Body of pancreas (tissue), 4 donors: ENCODE data around the gene CNPY1. TPM values are rescaled to one million over a fixed set of nuclear protein-coding genes. Genes with fewer than 3 reads are reported as not detected.

Experiments
- ATAC-seq: fragments of 150-250 bp; one replicate; pipeline ENCODE4 v1.9.1; 2016
- DNase-seq, 4 donors: peaks; one replicate each; pipeline ENCODE4 v3.0.0-alpha.2; 2019
- H3K27ac ChIP-seq, 4 donors: fragments of 200-600 bp; sonication (generic); 1 replicate in 3 of 4; 2 replicates in 1 of 4; pipeline versions ENCODE4 v1.5.1 to v1.6.1; 2016 to 2019; ENCODE audit warnings: mild to moderate bottlenecking in 1 of 4, mixed read lengths in 1 of 4, moderate library complexity in 1 of 4
- H3K27me3 ChIP-seq, 2 donors: fragments of 200-600 bp; sonication (generic); one replicate each; pipeline ENCODE4 v1.6.0; 2016; ENCODE audit warnings: mild to moderate bottlenecking in 1 of 2
- H3K36me3 ChIP-seq, 2 donors: fragments of 200-600 bp; sonication (generic); replicated peaks in 1 of 2; 2 replicates each; pipeline ENCODE4 v1.5.1; 2016; ENCODE audit warnings: low read depth in 2 of 2; ENCODE audit not compliant: insufficient read depth in 1 of 2
- H3K4me1 ChIP-seq: fragments of 200-600 bp; sonication (generic); one replicate; pipeline ENCODE4 v1.6.0; 2016
- H3K4me3 ChIP-seq, 2 donors: fragments of 200-600 bp; sonication (generic); 1 replicate in 1 of 2; 2 replicates in 1 of 2; pipeline ENCODE4 v1.5.1; 2016 to 2019
- H3K9me3 ChIP-seq, 3 donors: fragments of 200-600 bp; sonication (generic); 1 replicate in 2 of 3; 2 replicates in 1 of 3; pipeline ENCODE4 v1.5.1; 2016
- CTCF ChIP-seq, 7 experiments: fragments of 450-650 bp in 4 of 7; fragments of 200-600 bp in 3 of 7; sonication (generic) in 3 of 7; IDR thresholded peaks; one replicate each; pipeline ENCODE4 v1.5.1; 2016 to 2019; ENCODE audit warnings: antibody characterized with exemption in 7 of 7
- POLR2A ChIP-seq, 3 donors: fragments of 450-650 bp; IDR thresholded peaks; one replicate each; pipeline ENCODE4 v1.6.1; 2016; ENCODE audit warnings: antibody characterized with exemption in 3 of 3, mild to moderate bottlenecking in 2 of 3
- WGBS, 2 donors: methylation state at CpG; one replicate each; pipeline ENCODE4 v1.1.5; 2017; 5-methylcytosine and 5-hydroxymethylcytosine counted together
- intact Hi-C: fragments of 100-400 bp; cut with DNase I; formaldehyde crosslinking; loops from one replicate; pipeline ENCODE4 v1.15.1; 2023
- total RNA-seq, 2 donors: library from RNA; depleted of rRNA; stranded (reverse); fragments of >200 nt; gene quantifications; one replicate each; pipeline ENCODE4 v1.1.0, GENCODE V29; 2016

Gene CNPY1
- total RNA-seq, 2 donors from 2014 or later: not detected

GRCh38 chr7:155468785-155469148, 77.6 kb downstream of the CNPY1 start:
- no peak for TF ChIP-seq CTCF (IDR thresholded peaks at IDR 0.05)
- no peak for TF ChIP-seq POLR2A (IDR thresholded peaks at IDR 0.05)
- Histone ChIP-seq H3K36me3 (no peaks in the 10 kb centered on the region), H3K9me3 (no peaks in the 10 kb centered on the region), H3K27me3 (peaks cover 0 to 73% of the 10 kb centered on the region in 2 donors), H3K4me3 (no peak overlapping the region), H3K4me1 (peaks cover 32% of the 10 kb centered on the region), H3K27ac (no peak overlapping the region)
- ATAC-seq (no peak), DNase-seq (no peak)
- WGBS, 2 donors: 10 to 13% methylated on average over 10 of the region's 10 CpGs
- intact Hi-C loops: no loop called here

- H3K36me3 ChIP-seq: no peaks in the 10 kb centered on the region
- H3K4me1 ChIP-seq: peaks cover 32% of the 10 kb centered on the region
- 2 to 5% methylated on average over 30 to 70 of the region's 70 CpGs for WGBS, 2 donors
- no peaks in the 10 kb centered on the region for H3K9me3 ChIP-seq
- no peak overlapping the region for H3K4me3 ChIP-seq
- intact Hi-C loops: no loop called here
- TF ChIP-seq POLR2A (IDR thresholded peaks at IDR 0.05) (no peak), CTCF (IDR thresholded peaks at IDR 0.05) (no peak)
- H3K27ac ChIP-seq: no peak overlapping the region
- peaks cover 0 to 75% of the 10 kb centered on the region in 2 donors for H3K27me3 ChIP-seq
- ATAC-seq: no peak
- peak in 2 of 4 donors; percentile 13 to 25 for DNase-seq
These were observed 78.2 kb downstream of the CNPY1 start for GRCh38 chr7:155467846-155468784.

DNA sequence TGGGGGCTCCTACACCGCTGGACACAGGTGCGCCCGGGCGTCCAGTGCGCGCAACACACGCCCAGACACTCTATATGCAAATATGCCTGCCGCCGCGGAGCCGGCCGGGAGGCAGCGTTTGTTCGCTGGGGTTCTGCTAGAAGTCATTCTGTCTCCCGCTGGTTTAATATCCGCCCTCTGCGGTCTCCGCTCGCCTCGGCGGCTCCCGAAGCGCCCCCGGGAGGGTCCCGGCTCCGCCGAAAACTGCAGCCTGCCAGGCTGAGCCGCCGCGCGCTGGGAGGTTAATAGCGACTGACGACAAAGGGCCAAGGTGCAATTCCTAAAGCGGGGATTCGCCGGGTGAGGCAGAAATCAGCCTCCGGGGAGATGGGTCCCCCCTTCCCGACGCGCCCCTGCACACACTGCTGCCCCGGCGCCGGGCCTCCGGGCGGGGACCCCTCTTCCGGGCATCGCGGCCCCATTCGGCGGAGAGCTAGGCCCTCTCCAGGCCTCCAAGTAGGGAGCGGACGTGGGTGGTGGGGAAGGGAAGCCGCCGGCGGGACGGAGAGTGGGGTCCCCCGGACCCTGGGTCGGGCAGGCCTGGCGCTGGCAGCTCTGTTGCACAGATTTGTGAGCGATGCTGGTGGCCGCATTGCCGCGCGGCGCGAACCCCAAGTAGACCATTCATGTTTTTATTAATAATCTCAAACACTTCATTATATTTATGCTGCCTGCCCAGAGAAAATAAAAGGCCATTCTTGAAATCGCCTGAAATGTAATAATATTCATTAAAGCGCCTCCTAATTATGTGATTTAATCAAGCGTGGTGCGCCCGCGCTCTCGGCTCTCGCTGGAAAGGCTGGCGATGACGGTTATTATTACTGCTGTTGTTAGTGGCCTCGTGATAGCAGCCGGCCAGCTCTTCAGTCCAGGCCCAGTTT, 79.3 kb downstream of the CNPY1 start:
- intact Hi-C loops: no loop called here
- DNase-seq (peak in 1 of 4 donors; percentile 26), ATAC-seq (no peak)
- Histone ChIP-seq H3K27me3 (peaks cover 0 to 72% of the 10 kb centered on the region in 2 donors), H3K4me3 (no peak overlapping the region), H3K27ac (no peak overlapping the region), H3K9me3 (no peaks in the 10 kb centered on the region), H3K4me1 (peaks cover 28% of the 10 kb centered on the region), H3K36me3 (no peaks in the 10 kb centered on the region)
- TF ChIP-seq POLR2A (IDR thresholded peaks at IDR 0.05) (no peak), CTCF (IDR thresholded peaks at IDR 0.05) (no peak)
- WGBS, 2 donors: 6 to 18% methylated on average over 20 to 78 of the region's 78 CpGs

DNA sequence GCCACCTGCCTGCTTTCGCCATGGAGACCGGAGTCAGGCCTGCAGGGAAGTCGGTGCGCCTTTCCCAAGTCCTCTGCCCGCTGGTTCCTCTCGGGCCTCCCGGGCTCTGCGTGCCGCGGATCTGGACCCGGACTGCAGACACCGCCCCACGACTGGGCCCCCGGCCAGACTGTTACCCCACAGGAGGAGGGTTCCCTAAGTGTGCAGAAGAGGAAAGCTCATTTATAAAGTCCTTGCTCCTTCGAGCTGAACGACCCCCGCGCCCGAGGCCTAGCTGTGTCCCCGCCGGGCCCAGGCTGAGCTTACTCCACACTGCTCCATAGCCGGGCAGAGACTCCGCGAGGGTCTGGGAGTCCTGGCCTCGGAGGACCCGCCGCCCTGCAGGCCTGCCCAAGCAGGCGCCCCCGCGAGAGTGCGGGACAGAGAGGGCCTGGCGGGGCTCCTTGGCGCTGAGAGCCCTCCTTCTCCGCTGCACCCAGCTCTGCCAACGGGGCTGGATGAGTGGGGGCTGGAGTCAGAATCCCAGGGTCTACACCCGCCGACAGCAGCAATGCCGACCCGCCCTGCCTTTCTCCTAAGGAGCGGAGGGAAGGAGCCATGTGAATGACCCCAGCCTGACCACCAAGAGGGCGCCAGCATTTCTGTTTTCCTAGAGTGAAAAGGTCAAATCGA, 80.1 kb downstream of the CNPY1 start:
- 7 to 13% methylated on average over 21 to 42 of the region's 42 CpGs for WGBS, 2 donors
- ATAC-seq: no peak
- H3K27me3 ChIP-seq: peaks cover 0 to 64% of the 10 kb centered on the region in 2 donors

More for the DNA sequence above, 80.1 kb downstream of the CNPY1 start:
- intact Hi-C loops: no loop called here
- TF ChIP-seq POLR2A (IDR thresholded peaks at IDR 0.05): no peak
- no peak for TF ChIP-seq CTCF (IDR thresholded peaks at IDR 0.05)
- DNase-seq: no peak
- peaks cover 28% of the 10 kb centered on the region for H3K4me1 ChIP-seq
- no peaks in the 10 kb centered on the region for H3K36me3 ChIP-seq
- H3K9me3 ChIP-seq: no peaks in the 10 kb centered on the region
- no peak overlapping the region for H3K4me3 ChIP-seq
- H3K27ac ChIP-seq: no peak overlapping the region
